ENCODE measurements around the gene BEND2. TPM values are rescaled to one million over a fixed set of nuclear protein-coding genes. Genes with fewer than 3 reads are reported as not detected.

The BEND2 gene
- total and polyA plus RNA-seq, 5 donors from 2014 or later: 0.91 TPM; not detected in 4

GRCh38 chrX:18136816-18137215 is 83.9 kb downstream of the BEND2 start:
- Histone ChIP-seq H3K4me1 (ENCODE audit: control insufficient read depth, insufficient read depth, low read length, poor library complexity, severe bottlenecking) (no peaks in the 10 kb centered on the region), H3K36me3 (ENCODE audit: control insufficient read depth, insufficient read depth, low read length) (no peaks in the 10 kb centered on the region), H3K9me3 (ENCODE audit: control insufficient read depth in 2 of 2, low read length in 2 of 2) (no peaks in the 10 kb centered on the region), H3K27me3 (ENCODE audit: control insufficient read depth, insufficient read depth, low read length) (no peaks in the 10 kb centered on the region), H3K4me3 (ENCODE audit: low read depth, low read length) (no peak overlapping the region), H3K27ac (ENCODE audit: insufficient read depth, low read length, poor library complexity, severe bottlenecking) (no peak overlapping the region)
- DNase-seq (no peak), ATAC-seq (ENCODE audit: low read depth in 2 of 2) (no peak)
- Mint-ChIP-seq H3K9me3 (peaks cover 0 to 2% (median 0%) of the 10 kb centered on the region in 7 donors), H3K4me3 (no peak overlapping the region), H3K36me3 (no peaks in the 10 kb centered on the region), H3K27me3 (no peaks in the 10 kb centered on the region), H3K4me1 (no peaks in the 10 kb centered on the region), H3K27ac (no peak overlapping the region)

DNA sequence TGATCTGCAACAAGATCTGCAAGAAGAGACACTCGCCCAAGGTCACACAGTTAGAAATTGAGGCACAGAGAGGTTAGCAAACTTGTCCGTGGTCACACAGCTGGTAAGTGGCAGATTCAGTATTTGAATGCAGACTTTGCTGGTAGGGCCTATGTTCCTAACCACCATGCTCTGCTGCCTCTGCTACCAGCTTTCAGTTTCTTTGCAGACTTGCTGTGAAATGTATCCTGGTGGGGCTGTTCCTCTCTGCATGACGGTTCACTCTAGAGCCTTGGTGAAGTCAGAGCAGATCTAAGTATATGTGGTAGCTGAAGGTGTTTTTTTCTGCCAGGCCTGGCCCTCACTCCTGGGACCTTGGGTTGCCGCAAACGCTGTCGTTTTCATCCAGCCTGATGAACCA is 87.1 kb downstream of the BEND2 start:
- Histone ChIP-seq H3K9me3 (ENCODE audit: control insufficient read depth in 2 of 2, low read length in 2 of 2) (no peaks in the 10 kb centered on the region), H3K27me3 (ENCODE audit: control insufficient read depth, insufficient read depth, low read length) (no peaks in the 10 kb centered on the region), H3K4me1 (ENCODE audit: control insufficient read depth, insufficient read depth, low read length, poor library complexity, severe bottlenecking) (no peaks in the 10 kb centered on the region), H3K4me3 (ENCODE audit: low read depth, low read length) (no peak overlapping the region), H3K36me3 (ENCODE audit: control insufficient read depth, insufficient read depth, low read length) (no peaks in the 10 kb centered on the region), H3K27ac (ENCODE audit: insufficient read depth, low read length, poor library complexity, severe bottlenecking) (no peak overlapping the region)
- H3K4me1 Mint-ChIP-seq: no peaks in the 10 kb centered on the region
- no peak overlapping the region for H3K27ac Mint-ChIP-seq
- H3K4me3 Mint-ChIP-seq: no peak overlapping the region
- H3K36me3 Mint-ChIP-seq: no peaks in the 10 kb centered on the region
- peaks cover 0 to 5% (median 0%) of the 10 kb centered on the region in 7 donors for H3K9me3 Mint-ChIP-seq
- no peak for ATAC-seq (ENCODE audit: low read depth in 2 of 2)
- H3K27me3 Mint-ChIP-seq: no peaks in the 10 kb centered on the region
- DNase-seq: no peak

DNA sequence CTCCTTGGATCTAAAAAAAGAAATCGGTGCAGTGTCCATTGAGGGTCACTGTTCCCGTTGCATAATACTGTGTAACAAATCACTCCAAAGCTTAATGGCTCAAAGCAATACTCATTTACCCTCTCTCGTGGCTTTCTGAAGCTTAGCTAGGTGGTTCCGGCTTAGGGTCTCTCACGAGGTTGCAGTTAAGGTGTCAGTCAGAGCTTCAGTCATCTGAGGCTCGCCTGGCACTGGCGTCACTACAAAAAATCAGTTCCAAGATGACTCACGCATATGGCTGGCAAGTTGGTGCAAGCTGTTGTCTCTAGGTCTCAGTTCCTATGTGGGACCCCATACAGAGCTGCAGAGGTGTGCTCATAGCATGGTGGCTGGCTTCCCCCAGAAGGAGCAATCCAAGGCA is 91.0 kb downstream of the BEND2 start:
- Mint-ChIP-seq H3K27ac (no peak overlapping the region), H3K27me3 (no peaks in the 10 kb centered on the region), H3K36me3 (no peaks in the 10 kb centered on the region), H3K9me3 (peaks cover 0 to 4% (median 0%) of the 10 kb centered on the region in 7 donors), H3K4me3 (no peak overlapping the region), H3K4me1 (no peaks in the 10 kb centered on the region)
- no peak for ATAC-seq (ENCODE audit: low read depth in 2 of 2)
- H3K4me1 ChIP-seq (ENCODE audit: control insufficient read depth, insufficient read depth, low read length, poor library complexity, severe bottlenecking): no peaks in the 10 kb centered on the region
- no peak for DNase-seq
- no peak overlapping the region for H3K4me3 ChIP-seq (ENCODE audit: low read depth, low read length)
- H3K27ac ChIP-seq (ENCODE audit: insufficient read depth, low read length, poor library complexity, severe bottlenecking): no peak overlapping the region
- H3K9me3 ChIP-seq (ENCODE audit: control insufficient read depth in 2 of 2, low read length in 2 of 2): no peaks in the 10 kb centered on the region
- no peaks in the 10 kb centered on the region for H3K36me3 ChIP-seq (ENCODE audit: control insufficient read depth, insufficient read depth, low read length)
- no peaks in the 10 kb centered on the region for H3K27me3 ChIP-seq (ENCODE audit: control insufficient read depth, insufficient read depth, low read length)

- Mint-ChIP-seq H3K27ac (no peak overlapping the region), H3K4me1 (no peaks in the 10 kb centered on the region), H3K4me3 (no peak overlapping the region)
These were observed 93.7 kb downstream of the BEND2 start for GRCh38 chrX:18126971-18127370.

GRCh38 chrX:18119856-18120255 is 100.8 kb downstream of the BEND2 start:
- no peak for ATAC-seq (ENCODE audit: low read depth in 2 of 2)
- no peak overlapping the region for H3K4me3 ChIP-seq (ENCODE audit: low read depth, low read length)
- Mint-ChIP-seq H3K36me3 (no peaks in the 10 kb centered on the region), H3K4me3 (no peak overlapping the region), H3K27ac (no peak overlapping the region), H3K27me3 (no peaks in the 10 kb centered on the region), H3K4me1 (no peaks in the 10 kb centered on the region), H3K9me3 (peaks cover 0 to 5% (median 0%) of the 10 kb centered on the region in 7 donors)
- no peaks in the 10 kb centered on the region for H3K9me3 ChIP-seq (ENCODE audit: control insufficient read depth in 2 of 2, low read length in 2 of 2)
- DNase-seq: peak in 1 of 3 donors; percentile 1
- no peaks in the 10 kb centered on the region for H3K36me3 ChIP-seq (ENCODE audit: control insufficient read depth, insufficient read depth, low read length)
- no peaks in the 10 kb centered on the region for H3K4me1 ChIP-seq (ENCODE audit: control insufficient read depth, insufficient read depth, low read length, poor library complexity, severe bottlenecking)
- H3K27ac ChIP-seq (ENCODE audit: insufficient read depth, low read length, poor library complexity, severe bottlenecking): no peak overlapping the region
- no peaks in the 10 kb centered on the region for H3K27me3 ChIP-seq (ENCODE audit: control insufficient read depth, insufficient read depth, low read length)

More at GRCh38 chrX:18126971-18127370, 93.7 kb downstream of the BEND2 start:
- no peak for ATAC-seq (ENCODE audit: low read depth in 2 of 2)
- H3K36me3 Mint-ChIP-seq: no peaks in the 10 kb centered on the region
- no peak overlapping the region for H3K4me3 ChIP-seq (ENCODE audit: low read depth, low read length)
- no peaks in the 10 kb centered on the region for H3K4me1 ChIP-seq (ENCODE audit: control insufficient read depth, insufficient read depth, low read length, poor library complexity, severe bottlenecking)
- H3K9me3 Mint-ChIP-seq: peaks cover 0 to 5% (median 0%) of the 10 kb centered on the region in 7 donors
- no peak for DNase-seq
- H3K9me3 ChIP-seq (ENCODE audit: control insufficient read depth in 2 of 2, low read length in 2 of 2): no peaks in the 10 kb centered on the region
- no peaks in the 10 kb centered on the region for H3K27me3 ChIP-seq (ENCODE audit: control insufficient read depth, insufficient read depth, low read length)
- no peaks in the 10 kb centered on the region for H3K27me3 Mint-ChIP-seq
- H3K27ac ChIP-seq (ENCODE audit: insufficient read depth, low read length, poor library complexity, severe bottlenecking): no peak overlapping the region
- H3K36me3 ChIP-seq (ENCODE audit: control insufficient read depth, insufficient read depth, low read length): no peaks in the 10 kb centered on the region

Other genes starting within 250 kb of the BEND2 start
- gene SCML2, start 133.8 kb upstream of the BEND2 start, total RNA-seq: 0.22 TPM
- gene SCML2, start 133.8 kb upstream of the BEND2 start, polyA plus RNA-seq: under 1 TPM in 3 of 4 donors, not detected in 1; 0.19 to 0.73 (median 0.38) TPM
- 2.9 TPM for gene CDKL5, start 204.7 kb upstream of the BEND2 start, total RNA-seq
- gene CDKL5, start 204.7 kb upstream of the BEND2 start, polyA plus RNA-seq: 1 to 10 TPM in 2 of 4 donors, under 1 TPM in 2; 0.02 to 2.1 (median 0.89) TPM